CD4-positive, alpha-beta T cell treated with Interferon alpha-2 for 1 hour (primary cell): ENCODE results near the gene SLC22A25.
"Not testable (repeated sequence)": the region's sequence is repeated elsewhere in the genome, so short reads cannot be mapped to it uniquely, and the experiment has no call there.

Experiments used
- DNase-seq, 2 donors: peaks; one replicate each; pipeline ENCODE4 v3.0.0-alpha.2; 2020 to 2022

SLC22A25 gene

GRCh38 chr11:63243533-63243932 lies at the start of gene SLC22A25:
TSS of gene SLC22A25 (minus strand) at chr11:63243599. CDS start at chr11:63229652, 13,947 bp downstream.
- DNase-seq = no peak

DNA sequence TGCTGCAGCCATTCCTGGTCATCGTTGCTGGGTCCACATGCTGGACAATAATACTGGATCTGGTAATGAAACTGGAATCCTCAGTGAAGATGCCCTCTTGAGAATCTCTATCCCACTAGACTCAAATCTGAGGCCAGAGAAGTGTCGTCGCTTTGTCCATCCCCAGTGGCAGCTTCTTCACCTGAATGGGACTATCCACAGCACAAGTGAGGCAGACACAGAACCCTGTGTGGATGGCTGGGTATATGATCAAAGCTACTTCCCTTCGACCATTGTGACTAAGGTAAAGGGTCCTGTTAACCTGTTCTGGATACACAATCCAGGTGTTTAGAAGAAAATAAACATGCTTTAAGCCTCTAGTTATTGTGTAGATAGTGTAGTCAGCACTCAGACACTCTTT lies 46.9 kb upstream of the SLC22A25 start:
- no peak for DNase-seq

GRCh38 chr11:63289658-63290057 lies 46.3 kb upstream of the SLC22A25 start:
- no peak for DNase-seq

DNA sequence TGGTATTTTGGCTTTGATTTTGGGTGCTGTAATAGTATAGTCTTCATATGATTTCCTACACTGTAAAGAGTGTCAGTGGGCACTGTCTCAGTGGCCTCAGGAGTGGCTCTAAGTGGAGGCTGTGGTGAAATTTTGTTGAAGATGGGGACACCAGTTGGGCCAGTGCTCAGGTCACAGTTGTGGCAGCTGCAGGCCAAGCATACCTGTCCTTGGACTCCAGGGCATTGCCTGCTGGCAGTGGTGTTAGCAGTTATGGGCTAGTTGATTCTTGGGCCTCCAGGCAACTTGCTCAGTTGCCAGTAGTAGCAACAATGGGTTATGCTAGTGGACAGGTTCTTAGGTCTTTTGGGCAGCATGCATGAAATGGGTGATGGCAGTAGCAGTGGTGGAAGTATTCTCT lies 39.2 kb upstream of the SLC22A25 start:
- no peak for DNase-seq

GRCh38 chr11:63280920-63281319 lies 37.5 kb upstream of the SLC22A25 start:
- no peak for DNase-seq

GRCh38 chr11:63277345-63277943 lies 34.0 kb upstream of the SLC22A25 start:
- no peak for DNase-seq

GRCh38 chr11:63274776-63275175 lies 31.4 kb upstream of the SLC22A25 start:
- no peak for DNase-seq

GRCh38 chr11:63273685-63274084 lies 30.3 kb upstream of the SLC22A25 start:
- no peak for DNase-seq

DNA sequence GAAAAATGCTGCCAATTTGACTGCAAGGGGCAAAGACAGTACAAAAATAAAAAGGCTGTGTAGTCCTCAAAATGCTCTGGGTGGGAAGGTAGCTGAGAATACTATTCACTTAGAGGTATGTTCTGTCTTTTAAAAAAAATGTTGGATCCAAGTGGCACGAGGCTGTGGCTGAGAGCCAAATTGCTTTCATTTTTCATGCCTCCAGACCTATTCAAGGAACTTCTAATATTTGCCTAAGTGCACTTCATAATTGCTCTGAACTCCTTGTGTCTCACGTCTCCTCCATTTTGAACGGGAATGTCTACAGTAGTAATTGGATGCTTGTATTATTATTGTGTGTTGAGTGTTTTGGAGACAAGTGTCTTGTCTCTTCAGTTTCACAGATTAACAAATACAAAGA lies 19.1 kb upstream of the SLC22A25 start:
- no peak for DNase-seq

DNA sequence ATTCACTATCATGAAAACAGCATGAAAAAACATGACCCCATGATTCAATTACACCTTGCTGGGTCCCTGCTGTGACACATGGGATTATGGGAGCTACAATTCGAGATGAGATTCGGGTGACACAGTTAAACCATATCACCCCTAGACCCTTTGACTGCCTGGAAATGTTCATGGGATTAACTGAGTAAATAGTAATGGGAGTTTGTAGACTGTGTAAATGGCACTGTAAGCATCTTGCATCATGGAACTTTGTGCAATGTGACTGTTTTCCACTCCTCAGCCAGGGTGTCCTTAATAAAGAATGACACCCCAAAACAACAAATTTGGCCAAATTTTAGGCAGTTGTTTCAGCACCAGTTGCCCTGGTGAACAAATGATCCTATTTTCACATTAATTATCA lies 7.9 kb upstream of the SLC22A25 start:
- no peak for DNase-seq

DNA sequence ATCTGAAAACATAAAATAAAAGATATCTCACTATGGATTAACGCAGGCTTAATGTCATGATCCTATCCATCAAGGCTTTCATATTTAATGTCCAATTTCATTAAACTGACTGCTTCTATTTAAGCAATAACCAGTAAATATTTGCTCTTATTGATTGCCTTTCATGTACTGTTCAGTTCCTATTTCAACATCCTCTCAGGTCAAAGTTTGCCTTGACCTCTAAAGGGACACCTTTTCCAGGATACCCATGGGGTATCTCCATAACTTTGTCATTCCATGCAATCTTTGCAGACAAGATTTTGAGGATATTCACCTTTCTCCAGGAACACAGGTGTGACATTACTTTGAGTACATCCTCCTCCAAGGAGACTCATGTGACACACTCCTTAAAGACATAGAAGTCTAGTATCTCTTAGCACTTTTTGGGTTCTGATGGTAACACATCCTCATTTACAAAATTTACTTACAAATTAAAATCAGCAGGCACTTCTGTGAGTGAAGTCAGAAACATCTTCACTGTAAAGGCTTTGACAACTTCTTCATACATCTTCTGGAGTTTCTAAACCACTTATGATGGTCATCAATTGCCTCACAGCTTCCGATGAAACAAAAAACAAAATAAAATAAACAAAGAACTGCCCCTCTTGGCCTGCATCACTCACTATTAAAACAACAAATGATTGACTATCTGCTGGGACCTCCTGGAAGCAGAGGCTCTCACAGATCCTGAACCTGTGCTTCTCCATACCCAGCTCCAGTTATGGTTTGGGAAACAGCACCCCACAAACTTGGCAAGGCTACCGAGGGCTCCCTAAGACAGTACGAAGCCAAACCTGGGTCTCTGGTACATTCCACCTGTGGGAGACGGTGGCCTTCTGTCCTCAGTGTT lies 7.0 kb upstream of the SLC22A25 start:
- DNase-seq = no peak

- no peak for DNase-seq
These were observed 5.6 kb upstream of the SLC22A25 start for GRCh38 chr11:63248966-63249365.

- DNase-seq = not testable (repeated sequence)
These were observed 4.0 kb upstream of the SLC22A25 start for GRCh38 chr11:63247237-63248002.

GRCh38 chr11:63246045-63246444 lies 2.6 kb upstream of the SLC22A25 start:
- no peak for DNase-seq

- DNase-seq = no peak
These were observed 1.5 kb upstream of the SLC22A25 start for GRCh38 chr11:63244862-63245261.

GRCh38 chr11:63242089-63242781 lies 1.2 kb downstream of the SLC22A25 start:
- no peak for DNase-seq

DNA sequence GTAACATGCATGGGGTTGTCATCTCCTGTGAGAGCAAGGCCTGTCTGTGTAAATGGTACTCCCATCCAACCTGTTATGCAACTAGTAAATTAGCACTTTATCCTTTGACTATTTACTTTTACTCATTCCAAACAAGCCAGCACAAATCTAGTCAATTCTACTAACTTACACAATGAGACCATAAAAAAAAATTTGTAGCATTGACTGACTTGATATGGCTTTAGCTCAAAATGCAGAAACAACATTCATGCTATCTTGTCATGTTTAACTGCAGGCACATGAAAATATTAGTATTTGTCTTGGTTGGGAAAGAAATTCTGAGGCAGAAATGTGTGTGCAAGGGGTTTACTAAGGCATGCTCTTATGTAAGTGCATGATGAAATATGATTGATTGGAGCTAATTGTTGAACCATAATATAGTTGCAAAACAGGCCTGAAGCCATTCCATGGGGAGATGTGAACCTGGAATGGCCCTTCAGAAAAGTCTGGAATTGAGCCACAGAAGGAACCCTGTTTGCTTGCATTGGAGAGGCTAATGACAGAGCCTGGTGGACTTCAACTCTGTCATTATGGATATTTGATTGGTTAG lies 2.5 kb downstream of the SLC22A25 start:
- no peak for DNase-seq

DNA sequence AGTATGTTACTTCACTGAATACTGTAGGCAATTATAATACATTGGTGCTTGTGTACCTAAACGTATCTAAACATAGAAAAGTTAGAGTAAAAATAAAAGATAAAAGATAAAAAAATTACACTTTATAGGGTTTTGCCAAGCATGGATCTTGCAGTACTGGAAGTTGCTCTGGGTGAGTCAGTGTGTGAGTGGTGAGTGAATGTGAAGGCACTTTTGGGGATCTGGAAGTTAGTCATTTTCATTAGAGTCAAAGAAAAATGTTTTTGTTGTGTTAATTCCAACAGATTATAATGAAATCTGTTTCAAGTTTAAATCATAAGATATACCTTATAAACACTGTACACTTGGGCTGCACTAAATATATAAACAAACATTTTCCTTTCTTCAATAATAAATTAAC lies 3.3 kb downstream of the SLC22A25 start:
- DNase-seq = no peak

DNA sequence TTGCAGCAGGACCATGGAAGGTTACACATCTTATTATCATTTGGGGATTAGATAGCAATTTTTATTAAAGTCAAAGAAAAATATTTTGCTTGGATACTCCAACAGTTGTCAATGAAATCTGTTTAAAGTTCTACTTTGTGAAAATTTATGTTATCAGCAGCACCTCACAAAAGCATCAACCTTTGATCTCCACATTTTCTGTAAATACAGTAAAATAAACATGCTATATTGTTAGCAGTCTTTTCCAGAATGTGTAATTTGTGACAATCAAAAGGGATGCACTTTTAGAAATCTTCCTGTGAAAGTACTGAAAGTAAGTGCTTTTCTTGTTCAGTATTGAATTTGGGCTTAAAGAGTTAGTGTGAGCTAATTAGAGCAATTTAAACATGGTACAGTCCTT lies 4.1 kb downstream of the SLC22A25 start:
- DNase-seq = no peak

- no peak for DNase-seq
These were observed 6.0 kb downstream of the SLC22A25 start for GRCh38 chr11:63237413-63237812.

GRCh38 chr11:63235471-63236461 lies 7.6 kb downstream of the SLC22A25 start:
- peak in 1 of 2 donors; percentile 22 for DNase-seq
